Nucleus accumbens (tissue), 56 donors: ENCODE data around the gene HRH3.

ENCODE experiments used
- DNase-seq, 56 donors: peaks; one replicate each; lab custom pipeline; 2025; lab: John Stamatoyannopoulos, UW

Gene HRH3

DNA sequence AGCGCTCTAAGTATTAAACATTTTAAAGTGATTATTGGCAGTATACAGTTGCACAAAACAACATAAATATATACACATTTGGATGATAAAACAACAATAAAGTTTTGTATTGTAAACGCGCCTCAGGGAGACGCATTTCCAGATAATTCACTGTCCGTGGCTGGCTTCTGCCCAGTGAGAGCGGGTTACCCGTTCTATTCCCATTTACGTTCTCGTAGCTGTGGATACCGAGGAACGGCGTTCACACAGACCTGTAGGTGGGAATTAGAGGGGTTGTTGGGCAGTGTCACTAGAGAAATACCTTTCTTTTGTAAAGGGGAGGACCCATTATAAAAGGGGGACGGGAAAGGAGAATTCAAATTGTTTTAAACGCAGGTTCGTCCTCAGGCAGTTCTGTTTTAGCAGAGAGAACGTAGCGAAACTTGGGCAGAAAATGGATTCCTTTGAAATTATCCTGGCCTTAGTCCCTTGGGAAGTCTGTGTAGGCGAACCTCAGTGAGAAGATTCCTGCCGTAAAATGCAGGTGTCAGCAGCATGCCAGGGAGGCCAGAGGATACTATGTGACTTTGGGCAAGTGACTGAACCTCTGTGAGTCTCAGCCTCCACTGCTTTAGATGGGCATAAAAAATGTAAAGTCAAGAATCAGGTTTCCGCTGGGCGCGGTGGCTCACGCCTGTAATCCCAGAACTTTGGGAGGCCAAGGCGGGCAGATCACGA is 36.5 kb downstream of the HRH3 start:
- no peak for DNase-seq

DNA sequence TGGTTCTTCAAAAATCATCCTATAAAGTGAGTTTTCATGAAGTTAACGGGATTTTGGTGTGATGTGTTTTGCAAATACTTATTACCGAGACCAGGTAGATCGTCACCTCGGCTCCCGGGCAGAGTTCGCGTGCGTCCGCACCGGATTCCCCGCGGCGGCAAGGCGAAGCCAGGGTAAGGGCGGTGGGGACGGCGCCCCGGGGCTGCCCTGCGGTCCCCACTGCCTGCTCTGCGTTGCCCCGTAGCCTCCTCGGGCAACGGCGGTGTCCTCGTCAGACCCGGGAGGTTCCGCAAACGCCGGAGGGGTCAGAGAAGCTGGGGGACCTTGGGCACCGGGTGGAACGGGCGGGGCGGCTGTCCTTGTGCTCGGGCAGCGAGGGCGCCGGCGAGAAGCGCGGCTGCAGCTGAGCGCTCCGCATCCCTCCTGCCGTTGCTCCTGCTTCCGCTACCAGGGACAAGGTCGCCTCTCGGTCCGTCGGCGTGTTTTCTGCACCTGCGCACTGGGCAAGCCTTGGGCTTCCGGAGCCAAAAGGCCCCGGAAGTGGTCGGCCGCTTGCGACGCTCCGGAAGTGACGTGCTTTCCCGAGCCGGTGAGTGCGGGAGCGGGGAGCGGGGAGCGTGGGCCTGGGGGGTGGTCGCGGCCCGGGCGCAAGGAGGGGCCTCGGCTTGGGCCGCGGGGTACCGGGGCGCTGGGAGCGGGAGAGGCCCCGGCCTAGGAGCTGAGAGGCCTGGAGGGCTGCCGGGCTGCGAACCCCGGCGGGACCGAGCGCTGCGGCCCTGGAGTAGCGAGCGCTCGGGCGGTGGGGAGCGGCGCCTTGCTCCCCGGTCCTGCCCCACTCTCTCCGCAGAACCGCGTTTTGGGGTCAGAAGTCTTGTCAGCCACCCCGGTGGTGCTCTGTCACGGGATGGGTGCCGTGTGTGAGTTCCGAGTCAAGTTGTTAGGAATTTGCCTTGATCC is 37.3 kb downstream of the HRH3 start, which contains the start of gene MTG2:
MTG2 (plus strand) TSS at position 560 of the 957 bp plus-strand sequence. CDS start 10,393 bp downstream, outside the sequence.
- peak; percentile 57 to 96 (median 88) for DNase-seq

DNA sequence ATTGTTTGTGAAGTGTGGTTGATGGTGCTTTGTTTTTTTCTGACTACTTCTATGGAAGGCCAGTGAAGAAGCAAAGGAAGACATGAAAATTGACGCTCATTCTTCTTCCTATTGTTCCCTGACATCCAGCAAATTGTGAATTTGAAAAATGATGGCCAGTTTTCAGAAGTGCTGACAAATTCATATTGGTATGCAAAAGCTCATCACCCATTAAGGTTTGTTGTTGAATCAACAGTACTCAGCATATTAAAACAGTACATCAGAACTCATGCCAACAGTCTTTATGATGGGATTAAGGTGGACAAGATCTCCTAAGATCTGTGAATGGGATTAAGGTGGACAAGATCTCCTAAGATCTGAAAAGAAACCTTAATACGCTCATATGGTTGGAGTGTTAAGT is 38.3 kb downstream of the HRH3 start:
- no peak for DNase-seq

- no peak for DNase-seq
These were observed 40.9 kb downstream of the HRH3 start for GRCh38 chr20:62179162-62179504.

DNA sequence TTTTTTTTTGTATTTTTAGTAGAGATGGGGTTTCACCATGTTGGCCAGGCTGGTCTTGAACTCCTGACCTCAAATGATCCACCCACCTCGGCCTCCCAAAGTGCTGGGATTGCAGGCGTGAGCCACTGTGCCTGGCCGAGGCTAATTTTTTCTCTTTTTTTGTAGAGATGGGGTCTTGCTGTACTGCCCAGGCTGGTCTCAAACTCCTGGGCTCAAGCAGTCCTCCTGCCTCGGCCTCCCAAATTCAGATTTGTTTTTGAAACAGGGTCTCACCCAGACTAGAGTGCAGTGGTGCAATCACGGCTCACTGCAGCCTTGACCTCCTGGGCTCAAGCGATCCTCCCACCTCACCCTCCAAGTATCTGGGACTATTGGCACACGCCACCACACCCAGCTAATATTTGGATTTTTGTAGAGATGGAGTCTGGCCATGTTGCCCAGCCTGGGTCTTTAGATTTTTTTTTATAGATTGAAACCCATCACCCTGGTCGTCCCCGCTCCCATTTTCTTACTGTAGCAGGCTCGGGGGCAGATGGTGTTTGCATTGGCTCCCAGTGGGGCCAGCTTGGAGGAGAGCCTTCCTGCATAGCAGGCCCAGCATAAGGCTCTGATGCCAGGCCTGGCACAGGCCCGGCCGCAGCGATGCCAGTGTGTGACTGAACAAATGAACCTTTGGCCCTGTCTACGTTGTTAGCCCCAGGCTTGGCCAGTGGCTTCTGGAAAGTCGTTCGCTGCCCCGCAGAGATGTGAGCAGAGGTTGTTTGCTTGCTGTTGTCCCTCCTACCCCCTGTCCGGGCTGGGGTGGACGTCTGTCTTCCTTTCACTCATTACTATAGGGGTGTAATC is 41.5 kb downstream of the HRH3 start:
- DNase-seq: no peak

DNA sequence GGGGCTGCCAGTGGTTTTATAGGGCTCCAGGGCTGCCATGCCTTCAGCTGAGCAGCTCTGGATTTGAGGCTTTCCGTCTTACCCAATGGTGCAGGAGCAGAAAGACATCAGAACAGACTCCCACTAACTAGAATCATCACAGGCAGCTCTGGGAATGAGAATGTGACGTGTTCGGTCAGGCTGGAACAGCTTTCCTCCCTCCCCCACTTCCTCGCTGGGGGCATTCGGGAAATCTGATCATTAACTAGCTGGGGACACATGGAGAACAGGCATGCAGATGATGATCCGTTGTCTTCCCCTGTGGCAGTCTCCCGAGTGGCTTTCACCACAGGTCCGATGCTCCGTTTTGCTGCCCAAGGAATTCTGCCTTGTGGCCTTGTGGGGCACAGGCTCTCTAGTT is 42.8 kb downstream of the HRH3 start:
- DNase-seq: no peak

DNA sequence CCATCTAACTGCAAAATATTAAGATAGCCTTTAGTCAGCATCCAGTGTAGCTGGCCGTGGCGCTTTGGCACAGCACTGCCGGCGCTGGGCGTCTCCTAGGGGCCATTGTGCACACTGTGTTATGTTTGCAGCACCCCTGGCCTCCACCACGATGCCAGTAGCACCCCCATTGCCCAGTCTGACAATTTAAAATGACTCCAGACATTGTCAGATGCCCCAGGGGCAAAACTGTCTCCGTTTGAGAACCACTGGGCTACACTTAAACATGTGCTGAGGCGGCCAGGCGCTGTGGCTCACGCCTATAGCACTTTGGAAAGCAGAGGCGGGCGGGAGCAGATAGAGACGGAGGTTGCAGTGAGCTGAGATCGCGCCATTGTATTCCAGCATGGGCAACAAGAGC is 43.2 kb downstream of the HRH3 start:
- no peak for DNase-seq

DNA sequence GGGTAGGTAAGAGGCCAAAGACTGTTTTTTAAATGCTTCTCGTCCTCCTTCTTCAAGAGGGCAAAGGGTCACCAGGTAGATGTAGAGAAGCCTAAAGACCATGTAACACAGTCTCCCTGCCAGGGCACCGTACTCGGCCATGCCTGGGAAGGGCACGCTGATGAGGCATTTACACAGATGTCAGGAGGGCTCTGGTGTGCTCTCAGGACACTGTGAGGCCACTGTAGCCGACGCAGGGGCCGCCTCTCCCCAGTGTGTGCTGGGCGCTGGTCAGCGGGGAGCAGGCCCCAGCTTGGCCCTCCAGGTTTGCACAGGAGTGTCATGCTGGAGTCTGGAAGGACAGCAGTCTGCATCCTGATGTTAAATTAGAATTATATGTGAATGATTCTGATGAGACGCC is 44.4 kb downstream of the HRH3 start:
- DNase-seq: no peak

- no peak for DNase-seq
These were observed 45.0 kb downstream of the HRH3 start for GRCh38 chr20:62174870-62175624.

- no peak for DNase-seq
These were observed 45.9 kb downstream of the HRH3 start for GRCh38 chr20:62174021-62174804.

DNA sequence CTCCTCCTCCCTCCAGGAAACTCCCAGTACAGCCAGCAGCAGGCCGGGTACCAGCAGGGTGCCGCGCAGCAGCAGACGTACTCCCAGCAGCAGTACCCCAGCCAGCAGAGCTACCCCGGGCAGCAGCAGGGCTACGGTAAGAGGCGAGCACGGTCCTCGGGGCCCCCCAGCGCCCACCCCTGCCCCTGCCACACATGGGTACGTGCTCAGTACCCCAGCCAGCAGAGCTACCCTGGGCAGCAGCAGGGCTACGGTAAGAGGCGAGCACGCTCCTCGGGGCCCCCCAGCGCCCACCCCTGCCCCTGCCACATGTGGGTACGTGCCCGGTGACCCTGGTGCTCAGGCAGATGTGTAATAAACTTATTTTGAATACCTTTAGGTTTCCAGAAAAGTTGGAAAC is 47.4 kb downstream of the HRH3 start:
- DNase-seq: no peak

- DNase-seq: no peak
These were observed 48.8 kb downstream of the HRH3 start for GRCh38 chr20:62171245-62171644.

DNA sequence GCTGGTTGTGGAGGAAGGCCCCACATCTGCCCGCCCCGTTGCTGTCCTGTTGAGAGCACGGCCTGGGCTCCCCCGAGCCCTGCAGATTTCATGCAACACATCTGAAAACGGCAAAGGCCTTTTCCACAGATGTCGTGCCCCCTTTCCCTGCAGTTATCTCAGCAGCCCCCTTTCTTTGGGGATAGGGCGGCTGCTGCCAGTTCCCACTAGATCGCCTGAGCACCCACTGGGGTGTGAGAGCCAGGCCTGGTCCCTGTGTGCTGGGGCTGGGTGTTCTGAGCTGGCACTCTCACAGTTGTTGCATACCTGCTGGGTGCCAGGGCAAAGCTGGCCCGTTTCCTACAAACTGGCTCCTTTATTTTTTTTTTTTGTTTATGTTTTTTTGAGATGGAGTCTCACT is 49.5 kb downstream of the HRH3 start:
- DNase-seq: no peak

- no peak for DNase-seq
These were observed 51.1 kb downstream of the HRH3 start for GRCh38 chr20:62168890-62169435.

- DNase-seq: no peak
These were observed 52.0 kb downstream of the HRH3 start for GRCh38 chr20:62168061-62168460.

DNA sequence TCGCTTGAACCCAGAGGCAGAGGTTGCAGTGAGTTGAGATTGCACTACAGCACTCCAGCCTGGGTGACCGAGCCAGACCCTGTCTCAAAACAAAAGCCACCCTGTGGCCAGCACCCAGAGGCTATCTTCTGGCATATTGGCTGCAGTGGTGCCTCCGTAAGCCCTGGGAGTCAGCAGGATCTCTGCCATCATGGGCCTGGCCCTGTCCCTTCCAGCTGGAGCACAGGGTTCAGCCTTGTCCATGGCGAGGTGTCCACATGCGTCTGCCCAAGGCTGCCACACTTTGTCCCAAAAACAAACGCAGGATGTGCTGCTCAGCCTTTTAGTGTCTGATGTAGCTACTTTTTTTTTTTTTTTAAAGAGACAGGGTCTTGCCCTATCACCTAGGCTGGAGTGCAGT is 52.6 kb downstream of the HRH3 start:
- DNase-seq: no peak

- DNase-seq: no peak
These were observed 54.2 kb downstream of the HRH3 start for GRCh38 chr20:62165762-62166399.
